HG03039 (cell line): ENCODE measurements around the gene ARHGEF12.

ENCODE experiments used
- ATAC-seq: cut with Tn5 transposase; IDR thresholded peaks from one replicate; pipeline ENCODE4 v1.9.1; 2021; ENCODE audit warnings: mild to moderate bottlenecking, moderate library complexity; ENCODE audit not compliant: unreplicated experiment

ARHGEF12 gene

DNA sequence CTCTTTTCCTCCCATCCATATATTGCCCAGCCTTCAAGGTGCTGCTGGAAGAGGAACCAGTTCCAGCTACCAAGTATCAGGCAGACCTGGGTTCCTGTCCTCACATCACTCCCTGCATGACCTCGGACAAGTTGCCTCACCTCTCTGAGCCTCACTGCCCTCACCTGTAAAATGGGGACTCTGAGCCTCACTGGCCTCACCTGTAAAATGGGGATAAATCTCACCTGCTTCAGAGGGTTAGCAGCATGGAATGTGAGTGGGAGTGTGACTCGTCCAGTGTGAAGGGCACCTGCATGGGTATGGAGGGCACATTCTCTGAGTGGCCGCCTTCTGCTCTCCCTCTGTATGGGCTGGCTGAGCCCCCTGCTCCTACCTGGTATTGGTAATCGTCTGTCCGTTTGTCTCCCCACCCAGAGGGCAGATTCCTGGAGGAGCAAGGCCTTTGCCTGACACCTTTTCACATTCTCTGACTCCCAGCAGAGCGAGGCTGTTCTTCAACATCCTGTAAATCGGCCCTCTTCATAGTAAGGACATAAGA, 179.0 kb downstream of the ARHGEF12 start:
- no peak for ATAC-seq

DNA sequence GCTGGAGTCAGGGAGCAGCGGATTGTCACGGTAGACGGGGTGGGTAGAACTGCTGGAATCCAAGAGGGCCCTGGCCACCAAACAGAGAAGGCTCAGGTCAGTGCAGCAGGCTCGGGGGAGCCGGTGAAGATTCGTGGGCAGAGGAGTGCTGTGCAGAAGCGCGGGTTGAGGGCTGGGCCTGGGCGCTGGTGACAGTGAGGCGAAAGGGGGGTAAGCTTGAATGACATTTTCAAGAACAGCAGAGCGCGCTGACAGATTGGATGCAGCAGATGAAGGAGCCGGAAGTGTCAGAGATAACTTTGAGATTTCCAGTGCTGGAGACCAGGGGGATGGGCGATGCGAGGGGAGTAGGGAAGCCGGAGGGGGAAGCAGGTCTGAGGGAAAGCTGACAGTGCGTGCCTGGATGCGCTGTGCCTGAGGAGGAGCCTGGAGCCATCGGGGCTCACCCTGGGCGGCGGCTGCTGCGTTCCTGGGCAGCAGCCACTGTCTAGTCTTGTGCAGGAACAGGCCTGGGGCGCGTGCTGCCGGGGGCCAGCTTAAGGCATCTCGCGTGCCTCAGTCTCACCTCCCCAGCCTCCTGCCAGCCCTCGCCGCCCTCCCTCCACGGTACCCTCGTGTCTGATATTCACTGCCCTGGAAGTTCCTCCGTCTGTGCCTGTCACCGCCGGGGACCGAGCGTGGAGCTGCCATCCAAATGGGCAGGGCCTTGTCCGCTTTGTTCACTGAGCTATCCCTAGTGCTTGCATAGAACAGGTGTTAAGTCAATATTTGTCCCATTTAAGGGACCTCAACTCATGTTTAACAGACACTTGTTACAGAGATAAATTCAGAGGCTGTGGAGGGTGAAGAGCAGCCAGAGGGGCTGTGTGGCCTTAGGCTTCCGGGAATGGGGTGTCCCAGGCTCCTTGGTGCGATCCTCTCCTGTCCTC, 180.5 kb downstream of the ARHGEF12 start:
- no peak for ATAC-seq

DNA sequence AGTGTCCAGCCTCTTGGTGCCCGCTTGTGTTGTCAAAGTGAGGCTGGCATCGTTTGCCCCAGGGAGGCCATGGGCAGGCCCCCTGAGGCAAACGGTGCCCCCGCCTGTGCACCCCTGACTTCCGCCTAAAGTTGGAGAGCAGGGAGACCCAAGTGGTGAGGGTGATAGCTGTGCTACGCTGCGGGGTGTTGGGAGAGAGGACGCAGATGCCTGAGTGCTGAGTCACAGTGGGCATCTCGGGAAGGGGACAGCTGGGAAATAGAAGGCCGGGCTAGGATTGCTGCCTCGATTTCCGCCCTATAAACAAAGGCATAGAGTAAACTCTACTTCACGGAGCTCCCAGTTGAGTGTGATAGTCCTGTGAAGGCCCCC, 181.2 kb downstream of the ARHGEF12 start:
- ATAC-seq, result no peak

DNA sequence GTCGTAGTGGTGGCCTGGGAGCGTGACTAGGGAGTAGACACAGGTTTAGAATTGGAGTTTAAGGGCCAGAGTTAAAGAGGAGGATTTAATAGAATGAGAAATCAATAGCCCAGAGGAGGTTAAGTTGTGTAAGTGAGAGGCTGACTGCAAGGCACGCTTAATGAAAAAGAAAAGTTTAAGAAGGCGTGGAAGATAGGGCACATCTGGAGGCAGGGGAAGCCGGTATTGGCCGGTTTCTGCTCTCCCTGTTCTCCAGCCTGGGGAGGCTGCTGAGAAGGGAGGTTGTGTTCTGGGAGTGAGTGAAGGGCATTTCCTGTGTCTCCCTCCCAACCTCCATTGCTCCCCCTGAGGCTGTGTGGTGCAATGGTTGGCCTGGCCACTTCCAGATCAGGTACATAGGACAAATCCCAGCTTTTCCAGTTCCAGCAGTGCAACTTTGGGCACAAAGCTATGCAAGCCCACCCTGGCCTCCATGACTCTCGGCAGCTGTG, 181.6 kb downstream of the ARHGEF12 start:
- ATAC-seq, result no peak

DNA sequence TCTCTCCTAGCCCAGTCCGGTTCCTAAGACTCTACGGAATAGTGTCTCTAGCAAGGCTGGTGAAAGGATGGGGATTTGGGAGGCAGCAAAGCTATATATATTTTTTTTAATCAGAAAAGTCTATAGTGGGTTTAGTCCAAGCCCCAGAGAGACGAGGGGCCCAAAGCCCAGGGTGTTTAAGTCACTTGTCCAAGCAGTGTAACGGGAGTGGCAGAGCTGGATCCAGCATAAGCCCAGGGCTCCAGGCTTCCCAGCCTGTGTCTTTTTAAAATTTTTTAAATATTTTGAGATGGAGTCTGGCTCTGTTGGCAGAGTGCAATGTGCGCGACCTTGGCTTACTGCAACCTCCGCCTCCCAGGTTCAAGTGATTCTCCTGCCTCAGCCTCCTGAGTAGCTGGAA, 182.1 kb downstream of the ARHGEF12 start:
- no peak for ATAC-seq

DNA sequence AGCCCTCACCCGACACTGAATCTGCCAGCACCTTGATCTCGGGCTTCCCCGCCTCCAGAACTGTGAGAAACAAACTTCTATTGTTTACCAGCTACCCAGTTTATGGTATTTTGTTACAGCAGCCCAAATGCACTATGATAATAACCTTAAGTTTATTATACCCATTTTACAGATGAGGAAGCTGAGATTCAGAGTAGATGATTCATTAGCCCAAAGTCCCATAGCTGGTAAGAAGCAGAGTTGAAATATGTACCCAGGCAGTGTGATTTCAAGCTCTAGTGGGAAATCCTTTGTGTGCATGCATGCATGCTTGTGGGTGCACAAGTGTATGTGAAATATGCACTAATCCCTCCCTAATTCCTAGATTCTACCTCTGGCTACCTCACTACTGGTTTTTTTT, 183.3 kb downstream of the ARHGEF12 start:
- ATAC-seq, result no peak

DNA sequence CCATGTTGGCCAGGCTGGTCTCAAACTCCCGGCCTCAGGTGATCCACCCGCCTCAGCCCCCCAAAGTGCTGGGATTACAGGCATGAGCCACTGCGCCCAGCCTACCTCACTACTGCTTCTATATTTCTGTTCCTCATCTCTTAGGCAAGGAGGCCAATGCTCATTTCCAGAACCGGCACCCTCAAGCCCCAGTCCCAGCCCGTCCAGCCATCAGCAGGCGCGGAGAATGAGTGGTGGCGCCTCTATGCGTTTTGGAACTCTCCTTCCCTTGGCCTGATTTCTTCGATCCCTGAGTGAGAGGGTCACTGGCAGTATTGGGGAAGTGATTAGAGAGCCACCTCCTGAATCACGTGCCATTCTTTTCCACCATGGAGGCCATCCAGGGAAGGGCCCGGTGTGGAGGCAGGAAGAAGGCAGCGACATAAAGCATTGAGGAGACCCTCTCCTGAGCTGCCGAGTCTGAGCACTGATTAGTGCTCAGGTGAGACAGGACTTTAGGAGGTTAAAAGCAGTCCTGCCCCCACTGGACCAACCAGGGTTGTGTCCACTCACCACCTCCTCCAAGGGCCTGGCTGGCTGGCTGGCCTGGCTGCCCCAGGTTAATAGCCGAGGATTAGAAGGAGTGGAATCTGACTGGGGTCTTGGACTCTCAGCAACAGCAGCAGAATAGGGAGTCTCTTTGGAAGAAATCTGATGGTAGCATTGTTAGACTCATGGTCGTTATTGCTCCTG, 184.0 kb downstream of the ARHGEF12 start:
- ATAC-seq, result no peak

DNA sequence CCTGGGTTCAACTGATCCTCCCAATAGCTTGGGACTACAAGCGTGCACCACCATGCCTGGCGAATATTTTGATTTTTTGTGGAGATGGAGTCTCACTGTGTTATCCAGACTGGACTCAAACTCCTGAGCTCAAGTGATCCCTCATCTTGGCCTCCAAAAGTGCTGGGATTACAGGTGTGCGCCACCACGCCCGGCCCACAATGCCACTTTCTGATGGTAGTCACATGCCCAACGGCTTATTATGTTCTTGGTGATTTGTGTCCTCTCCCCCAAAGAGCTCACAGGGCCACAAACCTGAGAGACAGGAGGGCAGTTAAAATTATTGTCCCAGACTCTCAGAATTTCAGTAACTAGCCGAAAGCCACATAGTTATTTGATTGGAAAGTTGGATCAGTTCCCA, 185.0 kb downstream of the ARHGEF12 start:
- no peak for ATAC-seq

DNA sequence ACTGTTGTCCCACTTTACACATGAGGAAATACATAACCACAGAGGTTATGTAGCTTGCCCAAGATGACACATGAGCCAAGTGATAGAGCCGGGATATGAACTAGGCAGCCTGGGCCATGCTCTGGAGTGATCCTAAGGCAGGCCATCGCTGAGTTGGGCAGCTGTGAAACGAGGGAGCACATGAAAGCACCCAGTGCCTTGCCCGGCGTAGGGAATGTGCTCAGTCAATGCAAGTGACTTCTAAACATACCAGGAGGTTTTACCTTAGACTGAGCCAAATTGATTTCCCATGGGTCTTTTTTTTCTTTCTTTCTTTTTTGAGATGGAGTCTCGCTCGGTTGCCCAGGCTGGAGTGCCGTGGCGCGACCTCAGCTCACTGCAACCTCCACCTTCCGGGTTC, 185.8 kb downstream of the ARHGEF12 start:
- ATAC-seq, result no peak

DNA sequence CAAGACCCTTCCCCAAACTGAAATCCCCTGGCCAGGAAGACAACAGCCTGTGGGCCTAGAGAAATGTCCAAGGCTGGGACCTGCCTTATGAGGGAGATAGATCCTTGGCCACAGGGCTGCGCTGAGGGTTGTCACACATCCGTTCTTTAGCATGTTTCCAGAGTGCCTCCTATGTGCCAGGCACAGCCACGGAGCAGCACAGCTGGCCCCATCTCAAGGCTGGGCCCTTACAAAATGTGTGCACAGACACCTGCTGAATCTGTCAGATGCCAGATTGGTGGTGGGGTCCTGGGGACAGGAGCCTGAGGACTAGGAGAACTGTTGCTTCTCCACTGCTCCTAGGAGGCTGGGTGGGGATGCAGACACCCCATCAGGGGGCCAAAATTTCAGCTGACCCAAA, 186.5 kb downstream of the ARHGEF12 start:
- no peak for ATAC-seq

DNA sequence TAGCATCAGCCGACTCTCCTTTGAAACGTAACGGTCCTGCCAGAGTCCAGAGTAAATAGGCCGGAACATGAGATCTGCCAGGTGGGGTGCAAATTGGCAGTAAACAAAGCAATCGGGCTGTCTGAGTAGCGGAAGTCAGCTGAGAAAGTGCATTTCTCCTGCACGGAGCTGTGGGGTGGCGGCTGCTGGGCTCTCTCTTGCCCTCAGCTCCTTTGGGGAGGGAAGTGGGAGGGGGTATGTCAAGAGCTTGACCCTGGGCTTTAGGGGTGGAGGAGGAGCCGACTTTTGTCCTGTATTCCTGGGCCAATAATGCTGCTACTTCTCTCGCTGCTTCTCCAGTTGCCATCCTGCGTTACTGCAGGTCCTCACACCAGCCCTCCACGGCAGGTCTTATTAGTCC, 187.0 kb downstream of the ARHGEF12 start:
- ATAC-seq, result no peak

DNA sequence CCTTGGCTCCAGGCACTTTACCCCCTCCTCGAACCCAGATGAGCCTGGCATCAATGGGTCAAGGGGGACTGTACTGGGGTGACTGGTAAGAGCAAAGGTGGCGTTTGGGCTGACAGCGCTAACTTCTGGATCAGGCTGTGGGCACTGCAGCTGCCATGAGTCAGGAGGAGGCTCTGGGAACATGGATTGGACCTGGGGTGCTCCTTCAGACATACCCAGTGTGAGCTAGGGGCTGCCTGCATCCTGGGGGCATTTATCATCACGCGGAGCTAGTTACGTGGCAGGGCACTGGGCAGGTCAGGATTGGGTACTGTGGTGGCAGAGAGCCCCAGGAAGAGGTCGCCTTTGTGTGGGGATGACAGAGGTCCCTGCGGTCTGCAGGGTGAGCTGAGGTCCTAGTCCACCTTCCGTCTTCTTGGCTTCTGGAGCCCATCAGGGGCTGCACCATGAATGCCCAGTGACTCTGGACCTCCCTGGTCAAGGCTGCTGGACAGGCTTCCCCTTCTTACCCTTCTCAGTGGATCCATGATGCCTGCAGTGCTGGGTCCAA, 188.4 kb downstream of the ARHGEF12 start:
- ATAC-seq, result no peak

DNA sequence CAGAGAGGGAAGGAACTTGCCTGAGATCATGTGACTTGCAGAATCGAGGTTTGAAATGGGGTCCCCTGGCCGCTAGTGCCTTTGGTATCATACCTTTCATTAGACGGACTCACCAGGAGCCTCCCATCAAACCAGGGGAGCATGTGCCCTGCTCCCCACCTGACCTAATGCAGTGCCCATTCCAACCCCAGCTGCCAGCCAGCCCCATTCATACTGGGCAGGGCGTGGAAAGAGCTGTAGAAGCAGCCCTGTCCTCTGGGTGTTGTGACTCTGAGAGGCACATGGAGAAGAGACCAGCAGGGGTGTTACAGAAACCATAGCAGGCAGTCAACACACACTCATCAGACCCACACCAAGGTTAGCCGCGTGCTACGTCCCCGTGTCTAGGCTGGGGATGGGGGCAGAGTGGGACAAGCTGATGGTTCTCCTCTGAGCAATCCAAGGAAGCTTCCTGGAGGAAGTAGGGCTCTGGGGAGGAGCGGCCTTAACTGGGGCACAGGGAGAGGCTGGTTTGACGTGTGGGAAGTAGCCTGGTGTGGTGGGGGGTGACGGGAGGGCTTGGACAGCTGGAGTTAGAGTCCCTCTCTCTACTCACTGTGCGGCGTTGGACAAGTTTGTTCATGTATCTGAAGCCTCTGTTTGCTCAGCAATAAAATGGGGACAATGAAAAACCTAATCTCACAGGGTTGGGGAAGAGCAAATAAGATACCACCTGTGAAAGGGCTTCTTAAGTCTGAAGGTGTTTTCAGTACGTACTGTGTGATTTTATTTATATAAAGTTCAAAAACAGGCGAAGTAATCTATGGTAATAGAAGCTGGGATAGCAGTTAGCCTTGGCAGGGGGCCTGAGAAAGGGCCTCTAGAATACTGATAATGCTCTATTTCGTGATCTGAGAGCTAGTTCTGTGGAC, 189.3 kb downstream of the ARHGEF12 start:
- no peak for ATAC-seq

DNA sequence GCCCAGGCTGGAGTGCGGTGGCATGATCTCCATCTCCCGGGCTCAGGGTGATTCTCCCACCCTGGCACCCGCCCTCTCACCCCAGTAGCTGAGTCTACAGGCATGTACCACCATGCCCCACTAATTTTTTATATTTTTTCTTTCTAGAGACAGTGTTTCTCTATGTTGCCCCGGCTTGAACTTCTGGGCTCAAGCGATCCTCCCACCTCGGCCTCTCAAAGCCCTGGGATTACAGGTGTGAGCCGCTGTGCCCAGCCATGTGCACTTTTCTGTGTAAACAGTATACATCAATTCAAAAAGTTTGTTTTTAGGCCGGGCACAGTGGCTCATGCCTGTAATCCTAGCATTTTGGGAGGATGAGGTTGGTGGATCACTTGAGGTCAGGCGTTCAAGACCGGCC, 190.0 kb downstream of the ARHGEF12 start:
- ATAC-seq, result no peak

DNA sequence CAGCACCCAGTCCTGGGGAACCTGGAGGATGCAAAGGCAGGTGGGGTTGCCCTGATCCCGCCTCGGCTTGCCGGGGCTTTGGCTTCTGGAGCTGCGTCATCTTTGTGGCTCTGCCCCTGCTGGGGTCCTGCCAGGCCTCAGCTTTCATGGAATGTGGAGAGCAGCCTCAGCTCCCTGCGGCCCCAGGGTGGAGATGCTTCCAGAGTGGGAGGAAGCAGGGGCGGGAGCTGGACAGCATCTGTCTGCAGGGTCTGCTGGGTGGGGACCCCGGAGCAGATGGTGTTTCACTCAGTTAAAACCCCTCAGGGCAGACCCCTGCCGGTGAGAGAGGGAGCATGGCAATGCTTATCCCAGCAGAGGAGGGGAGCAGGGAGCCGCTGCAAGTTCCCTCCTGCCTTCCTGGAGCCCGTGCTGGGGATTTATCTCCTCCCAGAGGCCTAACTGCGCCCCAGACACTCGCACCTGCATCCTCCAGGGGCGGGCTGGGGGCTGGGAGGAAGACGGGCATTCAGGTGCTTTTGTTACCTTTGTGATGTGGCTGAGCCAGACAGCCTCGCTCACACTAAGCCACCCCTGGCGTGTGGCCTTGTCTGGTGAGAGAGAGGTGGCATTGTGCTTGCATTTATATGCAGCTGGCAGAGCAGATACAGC, 191.0 kb downstream of the ARHGEF12 start:
- no peak for ATAC-seq

DNA sequence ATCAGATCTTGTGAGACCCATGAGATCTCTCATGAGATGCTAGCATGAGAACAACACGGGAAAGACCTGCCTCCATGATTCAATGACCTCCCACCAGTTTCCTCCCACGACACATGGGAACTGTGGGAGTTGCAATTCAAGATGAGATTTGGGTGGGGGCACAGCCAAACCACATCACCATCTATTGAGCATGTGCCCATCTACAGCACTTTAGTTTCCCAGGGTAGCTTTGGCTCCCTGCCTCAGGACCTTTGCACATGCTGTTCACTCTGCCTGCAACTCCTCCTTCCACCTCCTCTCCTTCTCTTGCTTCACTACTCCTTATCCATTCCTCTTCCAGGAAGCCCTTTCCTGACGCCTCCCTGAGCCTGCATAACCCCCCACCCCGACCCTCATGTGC, 192.5 kb downstream of the ARHGEF12 start:
- ATAC-seq, result no peak

DNA sequence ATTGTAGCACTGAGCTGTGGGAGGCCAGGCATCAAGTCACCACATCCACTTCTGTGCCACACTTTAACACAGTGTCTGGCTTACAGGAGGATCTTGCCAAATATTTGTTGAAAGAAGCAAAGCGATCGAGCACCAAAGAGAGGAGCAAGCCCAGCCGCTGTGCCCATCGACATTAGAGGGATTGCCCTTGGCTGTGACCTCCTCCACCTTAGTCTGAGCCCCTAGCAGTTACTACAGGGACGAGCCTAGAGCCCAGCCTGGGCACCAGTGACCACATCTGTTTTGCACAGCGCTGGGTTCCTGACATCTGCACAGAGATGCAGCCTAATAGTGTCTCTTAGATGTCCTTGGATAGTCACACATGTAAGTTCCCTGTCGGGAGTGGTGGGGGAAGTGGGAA, 193.0 kb downstream of the ARHGEF12 start:
- ATAC-seq, result no peak

DNA sequence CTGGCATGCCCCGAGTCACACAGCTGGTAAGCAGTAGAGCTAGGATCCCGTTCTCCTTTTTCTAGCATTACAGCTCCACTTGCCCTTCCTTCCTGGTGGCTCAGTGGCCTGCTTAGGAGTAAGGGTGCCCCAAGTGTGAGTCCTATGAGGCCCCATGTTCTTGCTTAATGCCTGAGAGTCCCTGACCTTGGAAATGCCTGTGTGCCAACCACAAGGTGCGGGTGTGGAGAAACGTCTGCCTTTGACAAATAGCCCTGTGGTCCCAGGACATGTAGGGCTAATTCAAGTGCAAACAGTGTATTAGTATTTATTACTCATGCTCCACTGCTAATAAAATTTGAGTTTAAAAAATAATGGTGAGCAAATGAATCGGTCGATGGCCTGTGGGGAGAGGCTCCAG, 193.7 kb downstream of the ARHGEF12 start:
- no peak for ATAC-seq

DNA sequence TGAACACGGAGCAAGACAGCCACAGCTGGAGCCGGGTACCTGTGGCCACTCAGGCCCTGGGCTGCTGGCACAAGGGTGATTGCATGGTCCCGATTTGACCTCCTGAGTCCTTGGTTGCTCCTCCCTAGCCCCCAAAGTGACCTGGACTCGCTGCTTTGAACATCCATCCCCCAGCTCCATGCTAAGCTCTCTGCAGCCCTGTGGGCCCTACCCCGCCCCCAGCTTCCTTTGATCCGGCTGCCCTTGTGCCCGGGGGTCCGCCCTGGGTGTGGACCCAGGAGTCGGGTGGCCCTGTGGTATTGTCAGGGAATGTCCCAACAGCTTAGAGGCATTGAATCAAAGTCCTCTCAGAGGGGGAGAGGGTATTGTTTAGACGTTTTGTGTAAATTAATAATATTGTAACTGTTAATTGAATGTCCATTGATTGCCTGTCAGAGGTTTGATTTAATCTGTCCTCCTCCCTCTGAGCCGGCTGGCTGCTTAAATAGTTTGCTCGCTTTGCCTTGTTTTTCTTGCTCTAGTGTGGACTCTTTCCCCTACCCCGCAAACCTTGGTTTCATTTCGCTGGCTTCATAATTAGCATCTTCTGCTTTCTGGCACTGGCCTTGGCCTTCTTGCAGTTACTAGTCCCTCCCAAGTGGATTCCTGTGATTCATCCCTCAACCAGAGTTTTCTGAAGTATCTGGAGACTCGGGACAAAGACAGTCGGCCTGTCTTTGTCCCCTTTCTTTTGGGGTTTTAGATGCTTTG, 196.0 kb downstream of the ARHGEF12 start:
- ATAC-seq, result no peak
